HPDE6-E6E7 (cell line): Measurements from ENCODE around the gene CADM1.

ENCODE experiments used
- DNase-seq: peaks from one replicate; pipeline ENCODE4 v3.0.0; 2011; ENCODE audit warnings: missing footprints; ENCODE audit errors: extremely low spot score

Gene CADM1

GRCh38 chr11:115123641-115124040 lies 380.6 kb downstream of the CADM1 start:
- no peak for DNase-seq

- no peak for DNase-seq
These were observed 381.9 kb downstream of the CADM1 start for GRCh38 chr11:115122274-115122673.
